ENCODE measurements around the gene DDX1.

The DDX1 gene

DNA sequence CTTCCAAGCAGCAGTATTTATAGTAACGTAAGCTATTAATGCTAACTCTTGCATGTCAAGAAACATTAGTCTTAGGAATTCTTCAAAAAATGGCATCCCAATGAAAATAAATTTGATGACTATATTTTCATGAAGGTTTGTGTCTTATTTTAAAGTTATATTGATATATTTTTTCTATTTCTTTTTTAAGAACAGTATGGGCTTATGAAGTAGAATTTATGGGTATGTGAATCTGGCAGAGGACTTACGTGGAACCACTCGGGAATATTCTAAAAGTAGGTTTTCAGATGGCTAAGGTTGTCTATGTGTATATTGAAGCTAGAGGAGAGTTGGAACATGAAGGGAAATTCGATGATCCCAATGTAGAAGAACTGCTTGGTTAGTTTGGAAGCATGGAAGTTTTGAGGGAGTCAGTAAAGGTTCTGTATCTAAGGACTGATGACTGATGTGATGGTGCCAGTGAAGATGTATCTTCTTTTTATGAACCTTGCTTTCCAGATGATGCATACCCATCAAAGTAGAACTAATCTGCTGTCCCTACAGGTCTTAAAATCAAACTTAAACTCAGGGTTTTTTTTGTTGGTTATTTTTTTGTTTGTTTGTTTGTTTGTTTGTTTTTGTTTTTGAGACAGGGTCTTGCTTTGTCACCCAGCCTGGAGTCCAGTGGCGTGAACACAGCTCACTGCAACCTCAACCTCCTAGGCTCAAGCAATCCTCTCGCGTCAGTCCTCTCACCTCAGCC, 39.5 kb downstream of the DDX1 start:
- Histone ChIP-seq H3K27me3 (ENCODE audit: control insufficient read depth, insufficient read depth, low read length) (no peaks in the 10 kb centered on the region), H3K9me3 (ENCODE audit: control insufficient read depth, insufficient read depth, low read length) (no peaks in the 10 kb centered on the region), H3K27ac (ENCODE audit: low read length) (no peak overlapping the region), H3K4me1 (ENCODE audit: control insufficient read depth, insufficient read depth, low read length) (no peaks in the 10 kb centered on the region), H3K36me3 (ENCODE audit: control insufficient read depth, insufficient read depth, low read length) (peaks cover 11% of the 10 kb centered on the region; the same call in 1 of the 2 replicates), H3K4me3 (ENCODE audit: low read length) (no peak overlapping the region)
- DNase-seq (ENCODE audit: low read depth, low spot score) = no peak
- no CpG with 5 or more reads among the region's 7 CpGs for WGBS (ENCODE audit: insufficient coverage, insufficient read length)

GRCh38 chr2:15631883-15632282, 40.2 kb downstream of the DDX1 start:
- Histone ChIP-seq H3K27ac (ENCODE audit: low read length) (no peak overlapping the region), H3K36me3 (ENCODE audit: control insufficient read depth, insufficient read depth, low read length) (peaks cover 11% of the 10 kb centered on the region; the same call in 1 of the 2 replicates), H3K9me3 (ENCODE audit: control insufficient read depth, insufficient read depth, low read length) (no peaks in the 10 kb centered on the region), H3K4me1 (ENCODE audit: control insufficient read depth, insufficient read depth, low read length) (no peaks in the 10 kb centered on the region), H3K4me3 (ENCODE audit: low read length) (no peak overlapping the region), H3K27me3 (ENCODE audit: control insufficient read depth, insufficient read depth, low read length) (no peaks in the 10 kb centered on the region)
- no peak for DNase-seq (ENCODE audit: low read depth, low spot score)

DNA sequence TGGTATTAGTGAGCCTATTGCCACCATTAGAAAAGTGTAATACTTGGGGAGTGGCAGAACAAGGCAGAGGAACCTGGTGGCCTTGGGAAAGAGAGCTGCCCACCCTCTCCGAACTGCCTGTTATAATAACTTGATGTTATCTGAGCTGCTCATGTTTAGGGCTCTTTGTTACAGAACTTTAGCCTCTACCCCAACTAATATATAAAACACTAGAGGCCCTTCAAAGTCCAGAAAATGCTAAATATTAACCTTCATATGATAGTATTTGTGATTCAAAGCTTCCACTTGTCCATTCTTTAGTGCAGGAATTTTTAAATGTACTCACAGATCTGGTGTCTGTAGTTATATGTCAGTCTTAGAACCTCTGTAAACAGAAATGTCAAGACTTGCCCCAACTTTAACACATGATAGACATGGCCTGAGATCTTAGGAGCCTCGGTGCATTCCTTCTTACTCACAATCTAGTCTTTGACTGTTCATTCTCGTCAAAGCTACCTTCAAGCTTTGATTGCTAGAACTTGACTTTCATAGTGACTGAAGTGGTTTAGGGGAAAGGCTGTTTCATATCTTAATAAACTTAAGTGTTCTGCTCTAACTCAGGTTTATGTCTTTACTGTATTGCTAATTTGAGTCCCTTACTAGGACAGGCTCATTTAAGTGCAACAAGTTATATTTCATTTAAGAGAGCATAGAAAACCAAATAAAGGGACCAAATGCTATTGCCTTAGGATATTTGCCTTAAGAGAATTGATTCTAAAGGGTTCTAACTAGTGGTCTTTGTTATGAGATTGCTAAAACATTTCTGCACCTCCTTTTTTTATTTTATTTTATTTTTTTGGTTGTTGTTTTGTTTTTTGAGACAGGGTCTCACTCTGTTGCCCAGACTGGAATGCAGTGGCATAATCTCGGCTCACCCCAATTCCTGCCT, 41.6 kb downstream of the DDX1 start:
- no peak overlapping the region for H3K4me3 ChIP-seq (ENCODE audit: low read length)
- H3K9me3 ChIP-seq (ENCODE audit: control insufficient read depth, insufficient read depth, low read length) = no peaks in the 10 kb centered on the region
- no peaks in the 10 kb centered on the region for H3K4me1 ChIP-seq (ENCODE audit: control insufficient read depth, insufficient read depth, low read length)
- H3K27me3 ChIP-seq (ENCODE audit: control insufficient read depth, insufficient read depth, low read length) = no peaks in the 10 kb centered on the region
- H3K27ac ChIP-seq (ENCODE audit: low read length) = no peak overlapping the region
- no peak for DNase-seq (ENCODE audit: low read depth, low spot score)
- peaks cover 8% of the 10 kb centered on the region; the same call in 1 of the 2 replicates for H3K36me3 ChIP-seq (ENCODE audit: control insufficient read depth, insufficient read depth, low read length)
- no CpG with 5 or more reads among the region's 4 CpGs for WGBS (ENCODE audit: insufficient coverage, insufficient read length)

GRCh38 chr2:15633971-15634346, 42.3 kb downstream of the DDX1 start:
- WGBS (ENCODE audit: insufficient coverage, insufficient read length) = no CpG with 5 or more reads among the region's 3 CpGs
- Histone ChIP-seq H3K36me3 (ENCODE audit: control insufficient read depth, insufficient read depth, low read length) (peaks cover 8% of the 10 kb centered on the region; the same call in 1 of the 2 replicates), H3K4me1 (ENCODE audit: control insufficient read depth, insufficient read depth, low read length) (no peaks in the 10 kb centered on the region)

GRCh38 chr2:15634846-15635490, 43.3 kb downstream of the DDX1 start:
- Histone ChIP-seq H3K27me3 (ENCODE audit: control insufficient read depth, insufficient read depth, low read length) (no peaks in the 10 kb centered on the region), H3K4me1 (ENCODE audit: control insufficient read depth, insufficient read depth, low read length) (no peaks in the 10 kb centered on the region), H3K36me3 (ENCODE audit: control insufficient read depth, insufficient read depth, low read length) (peaks cover 8% of the 10 kb centered on the region; the same call in 1 of the 2 replicates), H3K9me3 (ENCODE audit: control insufficient read depth, insufficient read depth, low read length) (no peaks in the 10 kb centered on the region), H3K27ac (ENCODE audit: low read length) (no peak overlapping the region), H3K4me3 (ENCODE audit: low read length) (no peak overlapping the region)
- no CpG with 5 or more reads among the region's 1 CpG for WGBS (ENCODE audit: insufficient coverage, insufficient read length)
- no peak for DNase-seq (ENCODE audit: low read depth, low spot score)

More at GRCh38 chr2:15633971-15634346, 42.3 kb downstream of the DDX1 start:
- Histone ChIP-seq H3K27ac (ENCODE audit: low read length) (no peak overlapping the region), H3K4me3 (ENCODE audit: low read length) (no peak overlapping the region), H3K9me3 (ENCODE audit: control insufficient read depth, insufficient read depth, low read length) (no peaks in the 10 kb centered on the region), H3K27me3 (ENCODE audit: control insufficient read depth, insufficient read depth, low read length) (no peaks in the 10 kb centered on the region)
- no peak for DNase-seq (ENCODE audit: low read depth, low spot score)

DNA sequence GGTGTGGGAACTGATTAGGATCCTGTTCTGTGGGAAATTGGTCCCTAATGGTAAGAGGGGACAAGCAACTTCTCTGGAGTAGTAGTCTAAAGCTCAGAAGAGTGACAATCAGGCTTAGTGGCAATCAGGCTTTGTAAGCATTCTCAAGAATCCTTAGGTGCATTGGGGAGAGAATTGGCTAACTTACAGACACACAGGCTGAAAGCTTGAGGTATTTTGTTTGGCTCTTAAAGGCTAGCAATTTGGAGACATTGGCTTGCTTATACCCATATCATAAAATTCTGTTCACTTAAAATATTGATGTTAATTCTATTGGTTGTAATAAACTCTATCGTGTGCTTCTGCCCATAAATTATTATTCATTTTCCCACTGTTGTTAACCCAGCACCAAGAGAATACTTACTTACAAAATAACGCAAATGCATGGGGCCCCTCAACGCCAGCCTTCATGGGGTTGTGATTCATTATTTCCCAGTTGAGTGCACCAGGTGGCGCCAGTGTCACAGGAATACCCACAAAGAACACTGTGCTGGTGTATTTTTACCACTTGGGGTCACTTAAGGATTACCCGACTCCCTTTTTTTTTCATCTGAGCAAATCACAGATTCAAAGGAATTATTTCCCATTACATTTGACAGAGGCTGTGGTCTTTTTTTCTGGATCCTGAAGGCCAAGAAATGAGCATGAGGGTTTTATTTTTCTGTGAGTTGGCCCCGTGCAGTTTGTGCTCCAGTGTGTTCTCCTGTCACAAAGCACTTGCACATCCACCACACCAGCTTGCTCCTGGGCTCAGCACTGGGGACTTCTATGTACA, 45.5 kb downstream of the DDX1 start:
- Histone ChIP-seq H3K4me3 (ENCODE audit: low read length) (no peak overlapping the region), H3K4me1 (ENCODE audit: control insufficient read depth, insufficient read depth, low read length) (no peaks in the 10 kb centered on the region), H3K9me3 (ENCODE audit: control insufficient read depth, insufficient read depth, low read length) (no peaks in the 10 kb centered on the region), H3K27ac (ENCODE audit: low read length) (no peak overlapping the region), H3K36me3 (ENCODE audit: control insufficient read depth, insufficient read depth, low read length) (peaks cover 5% of the 10 kb centered on the region; the same call in 1 of the 2 replicates), H3K27me3 (ENCODE audit: control insufficient read depth, insufficient read depth, low read length) (no peaks in the 10 kb centered on the region)
- DNase-seq (ENCODE audit: low read depth, low spot score) = peak; percentile 47
- WGBS (ENCODE audit: insufficient coverage, insufficient read length) = no CpG with 5 or more reads among the region's 6 CpGs

DNA sequence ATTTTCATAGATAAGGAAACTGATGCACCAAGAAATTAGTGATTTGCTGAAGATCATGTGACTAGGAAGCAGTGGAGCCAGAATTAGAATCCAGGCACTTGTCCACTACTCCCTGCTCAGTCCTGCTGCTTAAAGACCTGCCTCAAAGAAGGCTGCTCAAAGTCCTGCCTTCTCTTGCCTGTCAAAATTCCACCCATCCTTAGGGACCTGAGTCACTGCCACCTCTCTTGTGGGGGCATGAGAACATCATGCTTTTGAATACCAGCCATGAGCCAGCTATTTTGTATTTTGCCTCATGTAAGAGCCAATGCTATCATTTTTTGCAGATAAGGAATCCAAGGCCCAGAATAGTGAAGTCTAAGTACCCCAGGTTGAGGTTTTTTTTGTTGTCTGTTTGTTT, 47.1 kb downstream of the DDX1 start:
- DNase-seq (ENCODE audit: low read depth, low spot score) = no peak
- H3K4me1 ChIP-seq (ENCODE audit: control insufficient read depth, insufficient read depth, low read length) = no peaks in the 10 kb centered on the region
- peaks cover 2% of the 10 kb centered on the region; the same call in 1 of the 2 replicates for H3K36me3 ChIP-seq (ENCODE audit: control insufficient read depth, insufficient read depth, low read length)
- H3K9me3 ChIP-seq (ENCODE audit: control insufficient read depth, insufficient read depth, low read length) = no peaks in the 10 kb centered on the region
- H3K27ac ChIP-seq (ENCODE audit: low read length) = no peak overlapping the region
- no peak overlapping the region for H3K4me3 ChIP-seq (ENCODE audit: low read length)
- no peaks in the 10 kb centered on the region for H3K27me3 ChIP-seq (ENCODE audit: control insufficient read depth, insufficient read depth, low read length)

- no peaks in the 10 kb centered on the region for H3K4me1 ChIP-seq (ENCODE audit: control insufficient read depth, insufficient read depth, low read length)
These were observed 47.9 kb downstream of the DDX1 start for GRCh38 chr2:15639323-15640251.

DNA sequence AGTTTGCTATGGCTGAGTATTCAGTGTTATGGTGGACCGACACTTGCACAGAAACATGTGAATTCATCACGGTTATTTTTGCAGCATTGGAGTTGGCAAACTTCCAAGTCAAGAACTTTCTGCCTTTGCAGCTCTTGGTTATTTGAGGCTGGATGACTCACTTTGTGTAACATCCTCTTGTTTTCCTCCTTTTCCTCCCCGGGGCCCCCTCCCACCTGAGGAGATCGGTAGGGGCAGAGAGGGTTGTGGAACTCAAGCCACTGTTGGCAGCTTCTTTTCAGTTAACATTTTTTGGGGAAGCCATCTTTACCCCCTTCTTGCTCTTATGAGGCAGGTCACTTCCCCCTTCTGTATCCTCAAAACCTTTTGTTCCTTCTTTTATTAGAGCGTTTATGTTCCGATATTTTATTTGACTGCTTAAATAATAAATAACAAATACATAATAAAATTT, 48.6 kb downstream of the DDX1 start:
- no peaks in the 10 kb centered on the region for H3K36me3 ChIP-seq (ENCODE audit: control insufficient read depth, insufficient read depth, low read length)

More at GRCh38 chr2:15639323-15640251, 47.9 kb downstream of the DDX1 start:
- no peak for DNase-seq (ENCODE audit: low read depth, low spot score)
- Histone ChIP-seq H3K36me3 (ENCODE audit: control insufficient read depth, insufficient read depth, low read length) (no peaks in the 10 kb centered on the region; the same call in 1 of the 2 replicates), H3K27ac (ENCODE audit: low read length) (no peak overlapping the region), H3K9me3 (ENCODE audit: control insufficient read depth, insufficient read depth, low read length) (no peaks in the 10 kb centered on the region), H3K27me3 (ENCODE audit: control insufficient read depth, insufficient read depth, low read length) (no peaks in the 10 kb centered on the region), H3K4me3 (ENCODE audit: low read length) (no peak overlapping the region)
- no CpG with 5 or more reads among the region's 12 CpGs for WGBS (ENCODE audit: insufficient coverage, insufficient read length)

More for the DNA sequence above, 48.6 kb downstream of the DDX1 start:
- no peak overlapping the region for H3K27ac ChIP-seq (ENCODE audit: low read length)
- no CpG with 5 or more reads among the region's 6 CpGs for WGBS (ENCODE audit: insufficient coverage, insufficient read length)
- no peaks in the 10 kb centered on the region for H3K27me3 ChIP-seq (ENCODE audit: control insufficient read depth, insufficient read depth, low read length)
- no peak overlapping the region for H3K4me3 ChIP-seq (ENCODE audit: low read length)
- H3K9me3 ChIP-seq (ENCODE audit: control insufficient read depth, insufficient read depth, low read length) = no peaks in the 10 kb centered on the region
- H3K4me1 ChIP-seq (ENCODE audit: control insufficient read depth, insufficient read depth, low read length) = no peaks in the 10 kb centered on the region
- no peak for DNase-seq (ENCODE audit: low read depth, low spot score)
